Transverse colon (tissue), 3 donors: Measurements from ENCODE around the gene CNKSR2.

Experiments
- POLR2A ChIP-seq: fragments of 450-650 bp; IDR thresholded peaks from one replicate; pipeline ENCODE4 v1.6.1; 2016; ENCODE audit warnings: antibody characterized with exemption, mild to moderate bottlenecking, moderate library complexity
- TF ChIP-seq, protein P1 (sequence below), 5 experiments: fragments of 200-600 bp in 3 of 5; fragments of 450-650 bp in 2 of 5; sonication (generic) in 3 of 5; IDR thresholded peaks; 1 replicate in 2 of 5; 2 replicates in 3 of 5; pipeline ENCODE4 v1.5.1; 2016 to 2017; ENCODE audit warnings: antibody characterized with exemption in 5 of 5, inconsistent platforms in 3 of 5, mild to moderate bottlenecking in 2 of 5, moderate library complexity in 1 of 5

DNA sequence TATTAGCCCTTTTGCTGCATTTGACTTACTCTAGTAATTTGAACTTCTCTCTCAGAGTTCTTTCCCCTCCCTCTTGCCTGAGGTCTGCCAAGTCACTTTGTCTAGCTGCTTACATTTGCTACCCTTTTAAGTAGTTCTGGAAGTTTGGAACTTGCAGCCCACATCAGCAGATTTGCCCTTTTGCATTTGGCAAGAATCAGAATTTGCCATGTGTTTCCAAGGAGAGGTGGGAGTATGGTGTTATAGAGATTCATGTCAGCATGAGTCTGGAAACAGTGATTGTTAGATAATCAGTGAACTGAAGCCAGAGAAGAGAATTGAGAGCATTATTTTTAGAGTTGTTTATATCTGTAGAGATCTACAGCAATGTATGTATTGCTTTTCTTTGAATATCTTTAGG lies 231.8 kb downstream of the CNKSR2 start:
- no peak for TF ChIP-seq POLR2A
- TF ChIP-seq, protein P1, sequence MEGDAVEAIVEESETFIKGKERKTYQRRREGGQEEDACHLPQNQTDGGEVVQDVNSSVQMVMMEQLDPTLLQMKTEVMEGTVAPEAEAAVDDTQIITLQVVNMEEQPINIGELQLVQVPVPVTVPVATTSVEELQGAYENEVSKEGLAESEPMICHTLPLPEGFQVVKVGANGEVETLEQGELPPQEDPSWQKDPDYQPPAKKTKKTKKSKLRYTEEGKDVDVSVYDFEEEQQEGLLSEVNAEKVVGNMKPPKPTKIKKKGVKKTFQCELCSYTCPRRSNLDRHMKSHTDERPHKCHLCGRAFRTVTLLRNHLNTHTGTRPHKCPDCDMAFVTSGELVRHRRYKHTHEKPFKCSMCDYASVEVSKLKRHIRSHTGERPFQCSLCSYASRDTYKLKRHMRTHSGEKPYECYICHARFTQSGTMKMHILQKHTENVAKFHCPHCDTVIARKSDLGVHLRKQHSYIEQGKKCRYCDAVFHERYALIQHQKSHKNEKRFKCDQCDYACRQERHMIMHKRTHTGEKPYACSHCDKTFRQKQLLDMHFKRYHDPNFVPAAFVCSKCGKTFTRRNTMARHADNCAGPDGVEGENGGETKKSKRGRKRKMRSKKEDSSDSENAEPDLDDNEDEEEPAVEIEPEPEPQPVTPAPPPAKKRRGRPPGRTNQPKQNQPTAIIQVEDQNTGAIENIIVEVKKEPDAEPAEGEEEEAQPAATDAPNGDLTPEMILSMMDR (IDR thresholded peaks at IDR 0.05): no peak
